AG10803 (cell line): ENCODE measurements around the gene HES2.
A peak's percentile ranks its signal among the peaks of the same experiment; 100 is the strongest.

Experiments
- DNase-seq: peaks from one replicate; pipeline ENCODE4 v3.0.0; 2010; ENCODE audit warnings: low read depth
- H3K4me3 ChIP-seq: 2 replicates; pipeline ENCODE4 v1.5.1; 2011; ENCODE audit warnings: mild to moderate bottlenecking, low read length, control low read depth
- CTCF ChIP-seq: conservative IDR thresholded peaks from 2 replicates; pipeline ENCODE4 v1.5.1; 2011; ENCODE audit warnings: mild to moderate bottlenecking, low read length, control low read depth, inconsistent platforms

HES2 gene

GRCh38 chr1:6426277-6426971, 6.7 kb upstream of the HES2 start:
- H3K4me3 ChIP-seq: no peak overlapping the region
- DNase-seq: no peak
- no peak for TF ChIP-seq CTCF

GRCh38 chr1:6425658-6426057, 5.9 kb upstream of the HES2 start:
- no peak for TF ChIP-seq CTCF
- DNase-seq: no peak
- no peak overlapping the region for H3K4me3 ChIP-seq

GRCh38 chr1:6424619-6425593, 5.2 kb upstream of the HES2 start, which contains the start of gene ESPN:
ESPN (plus strand) TSS chr1:6424776; CDS start chr1:6424956, 180 bp downstream.
- H3K4me3 ChIP-seq: no peak within 1 kb of the TSS
- no peak for TF ChIP-seq CTCF
- DNase-seq: no peak

GRCh38 chr1:6424000-6424565, 4.4 kb upstream of the HES2 start:
- DNase-seq: no peak
- H3K4me3 ChIP-seq: no peak overlapping the region
- TF ChIP-seq CTCF: no peak

GRCh38 chr1:6423321-6423999, 3.7 kb upstream of the HES2 start:
- DNase-seq: peak; percentile 51
- no peak overlapping the region for H3K4me3 ChIP-seq
- TF ChIP-seq CTCF: peak; percentile 43

GRCh38 chr1:6421266-6421665, 1.5 kb upstream of the HES2 start:
- no peak overlapping the region for H3K4me3 ChIP-seq
- no peak for TF ChIP-seq CTCF
- DNase-seq: no peak
